CD4-positive, alpha-beta T cell (primary cell): Measurements from ENCODE around the gene CDS2. TPM values are rescaled to one million over a fixed set of nuclear protein-coding genes. Genes with fewer than 3 reads are reported as not detected.

Experiments
- ATAC-seq: fragments of 200-7000 bp; cut with Tn5 transposase; one replicate; pipeline ENCODE4 v1.10.0; 2022; ENCODE audit warnings: mild to moderate bottlenecking; ENCODE audit not compliant: poor library complexity
- CTCF ChIA-PET: fragments of 350-600 bp; sonication (Branson Sonifier 250); formaldehyde crosslinking; loops from one replicate; lab custom pipeline; 2021; ENCODE audit warnings: antibody characterized with exemption, inconsistent platforms; lab: Charles Lee
- POLR2A ChIA-PET: fragments of 350-600 bp; sonication (Branson Sonifier 250); formaldehyde crosslinking; loops from one replicate; lab custom pipeline; 2021; ENCODE audit warnings: antibody characterized with exemption, inconsistent platforms; lab: Charles Lee
- DNase-seq, 14 experiments: peaks; one replicate each; pipeline ENCODE4 v3.0.0-alpha.2; 2013 to 2020; ENCODE audit warnings: mixed read lengths in 2 of 14
- H3K27ac ChIP-seq, 2 donors: one replicate each; pipeline versions ENCODE4 v1.5.1 to v1.7.0; 2013; ENCODE audit warnings: low read length in 2 of 2, low read depth in 1 of 2, mild to moderate bottlenecking in 1 of 2
- H3K27me3 ChIP-seq, 2 experiments: 1 replicate in 1 of 2; 2 replicates in 1 of 2; pipeline versions ENCODE4 v1.6.1 to v1.7.0; 2013; ENCODE audit warnings: low read length in 2 of 2, control low read depth in 1 of 2, mild to moderate bottlenecking in 1 of 2, moderate library complexity in 1 of 2; ENCODE audit not compliant: insufficient read depth in 2 of 2, control insufficient read depth in 1 of 2
- H3K36me3 ChIP-seq: one replicate; pipeline ENCODE4 v1.6.1; 2013; ENCODE audit warnings: low read length, control low read depth; ENCODE audit not compliant: insufficient read depth
- H3K4me1 ChIP-seq: one replicate; pipeline ENCODE4 v1.6.1; 2013; ENCODE audit warnings: low read length, control low read depth; ENCODE audit not compliant: insufficient read depth
- H3K4me3 ChIP-seq: one replicate; pipeline ENCODE4 v1.5.1; 2013; ENCODE audit warnings: mild to moderate bottlenecking, low read length, moderate library complexity
- H3K9me3 ChIP-seq, 2 experiments: 1 replicate in 1 of 2; 2 replicates in 1 of 2; pipeline versions ENCODE4 v1.6.1 to v1.7.0; 2013; ENCODE audit warnings: low read length in 2 of 2, mild to moderate bottlenecking in 2 of 2, control low read depth in 1 of 2, moderate library complexity in 1 of 2; ENCODE audit not compliant: control insufficient read depth in 1 of 2, insufficient read depth in 1 of 2
- H3K27ac Mint-ChIP-seq: one replicate; pipeline ENCODE4 v1.8.0; 2020; ENCODE audit warnings: mixed read lengths
- H3K27me3 Mint-ChIP-seq: one replicate; pipeline ENCODE4 v1.8.0; 2021; ENCODE audit warnings: mixed read lengths
- H3K36me3 Mint-ChIP-seq: one replicate; pipeline ENCODE4 v1.8.0; 2021; ENCODE audit warnings: low read depth, mixed read lengths
- H3K4me1 Mint-ChIP-seq: one replicate; pipeline ENCODE4 v1.8.0; 2021; ENCODE audit warnings: low read depth, mixed read lengths
- H3K4me3 Mint-ChIP-seq: one replicate; pipeline ENCODE4 v1.8.0; 2020; ENCODE audit warnings: mild to moderate bottlenecking, mixed read lengths
- H3K9me3 Mint-ChIP-seq: one replicate; pipeline ENCODE4 v1.8.0; 2020; ENCODE audit warnings: mixed read lengths
- CTCF ChIP-seq: fragments of 200-600 bp; IDR thresholded peaks from one replicate; pipeline ENCODE4 v1.8.0; 2022; ENCODE audit warnings: antibody characterized with exemption, mild to moderate bottlenecking
- intact Hi-C, 2 experiments: fragments of 100-400 bp; cut with DNase I in 1 of 2; cut with micrococcal nuclease in 1 of 2; formaldehyde crosslinking; loops; one replicate each; pipeline versions ENCODE4 v1.15.1 to v1.9.0; 2023 to 2025; cut with DNase I, micrococcal nuclease
- total RNA-seq, 174 experiments: library from RNA in 2 of 174; stranded (reverse) in 2 of 174; gene quantifications; one replicate each; pipeline ENCODE4 v1.2.3 and lab custom pipeline; 2021 to 2026

Gene CDS2
- total RNA-seq, 2 experiments from 2014 or later: 62.4 to 65.0 TPM

GRCh38 chr20:5230544-5230943 is 103.7 kb downstream of the CDS2 start:
- intact Hi-C loops: no loop called here
- peaks cover 0 to 4% of the 10 kb centered on the region in 2 experiments for H3K27me3 ChIP-seq
- no peak overlapping the region for H3K4me3 ChIP-seq
- H3K36me3 ChIP-seq: no peaks in the 10 kb centered on the region
- no peaks in the 10 kb centered on the region for H3K4me1 ChIP-seq
- peaks cover 32% of the 10 kb centered on the region for H3K27me3 Mint-ChIP-seq
- ChIA-PET POLR2A (no interaction called here), CTCF (no interaction called here)
- no peak overlapping the region for H3K27ac ChIP-seq
- H3K4me1 Mint-ChIP-seq: no peaks in the 10 kb centered on the region
- H3K4me3 Mint-ChIP-seq: no peak overlapping the region
- TF ChIP-seq CTCF: no peak
- no peaks in the 10 kb centered on the region for H3K36me3 Mint-ChIP-seq
- H3K9me3 Mint-ChIP-seq: no peaks in the 10 kb centered on the region
- no peak for ATAC-seq
- no peak for DNase-seq
- H3K27ac Mint-ChIP-seq: no peak overlapping the region
- H3K9me3 ChIP-seq: no peaks in the 10 kb centered on the region

- H3K4me3 Mint-ChIP-seq: no peak overlapping the region
- H3K36me3 Mint-ChIP-seq: no peaks in the 10 kb centered on the region
- Histone ChIP-seq H3K27me3 (peaks cover 0 to 4% of the 10 kb centered on the region in 2 experiments), H3K4me1 (no peaks in the 10 kb centered on the region), H3K27ac (no peak overlapping the region), H3K4me3 (no peak overlapping the region), H3K9me3 (no peaks in the 10 kb centered on the region), H3K36me3 (no peaks in the 10 kb centered on the region)
- ChIA-PET CTCF (interaction anchor here (0.8 kb wide), 1 partner anchor 11 kb away, joined by 3 read pairs; no protein-coding TSS in a partner anchor), POLR2A (no interaction called here)
- TF ChIP-seq CTCF: no peak
- ATAC-seq (no peak), DNase-seq (no peak)
- peaks cover 55% of the 10 kb centered on the region for H3K27me3 Mint-ChIP-seq
- no peaks in the 10 kb centered on the region for H3K4me1 Mint-ChIP-seq
- peaks cover 2% of the 10 kb centered on the region for H3K9me3 Mint-ChIP-seq
- intact Hi-C loops: no loop called here
- no peak overlapping the region for H3K27ac Mint-ChIP-seq
These were observed 107.3 kb downstream of the CDS2 start for GRCh38 chr20:5234158-5234557.

- CTCF ChIA-PET: interaction anchor here (0.8 kb wide), 1 partner anchor 12 kb away, joined by 3 read pairs; no protein-coding TSS in a partner anchor
- H3K27ac Mint-ChIP-seq: no peak overlapping the region
- intact Hi-C loops: no loop called here
- POLR2A ChIA-PET: no interaction called here
- peaks cover 2% of the 10 kb centered on the region for H3K9me3 Mint-ChIP-seq
- peaks cover 63% of the 10 kb centered on the region for H3K27me3 Mint-ChIP-seq
- Histone ChIP-seq H3K9me3 (no peaks in the 10 kb centered on the region), H3K27me3 (peaks cover 0 to 4% of the 10 kb centered on the region in 2 experiments), H3K36me3 (no peaks in the 10 kb centered on the region), H3K4me3 (no peak overlapping the region), H3K27ac (no peak overlapping the region), H3K4me1 (no peaks in the 10 kb centered on the region)
- no peak for TF ChIP-seq CTCF
- no peak overlapping the region for H3K4me3 Mint-ChIP-seq
- no peaks in the 10 kb centered on the region for H3K36me3 Mint-ChIP-seq
- H3K4me1 Mint-ChIP-seq: no peaks in the 10 kb centered on the region
- no peak for ATAC-seq
- DNase-seq: no peak
These were observed 108.2 kb downstream of the CDS2 start for GRCh38 chr20:5234978-5235377.

Other genes with a start within 250 kb of the CDS2 start
- 10 to 100 TPM; 22.8 to 23.0 TPM for gene SLC23A2, start 125.5 kb upstream of the CDS2 start, total RNA-seq
- gene TMEM230, start 13.9 kb upstream of the CDS2 start, total RNA-seq: 10 to 100 TPM; 22.6 to 27.1 TPM
- gene PCNA, start 7.0 kb upstream of the CDS2 start, total RNA-seq: 10 to 100 TPM; 32.6 to 33.0 TPM
- gene PROKR2, start 189.9 kb downstream of the CDS2 start, total RNA-seq: not detected